MCF 10A (cell line): Measurements from ENCODE around the gene TNFRSF19. TPM values are rescaled to one million over a fixed set of nuclear protein-coding genes. Genes with fewer than 3 reads are reported as not detected.

Experiments
- BruUV-seq: library from RNA; stranded (reverse); fragments of 400-500 nt; replicated peaks from 2 replicates; lab custom pipeline; 2021; lab: Mats Ljungman, UMichigan
- CTCF ChIA-PET: fragments of 300-600 bp; sonication (Branson Sonifier 250); formaldehyde crosslinking; extraction: SDS; loops from one replicate; lab custom pipeline; 2021; ENCODE audit warnings: antibody characterized with exemption, inconsistent platforms; lab: Yijun Ruan, JAX
- POLR2A ChIA-PET: fragments of 300-600, 350-650 bp; sonication (Branson Sonifier 250); formaldehyde crosslinking; extraction: SDS; loops from one replicate; lab custom pipeline; 2020; ENCODE audit warnings: antibody characterized with exemption, inconsistent platforms; lab: Yijun Ruan, JAX
- DNase-seq: peaks from one replicate; pipeline ENCODE4 v3.0.0-alpha.2; 2018; ENCODE audit not compliant: unreplicated experiment
- H3K27ac Mint-ChIP-seq: one replicate; pipeline ENCODE4 v1.8.0; 2022; ENCODE audit warnings: mild to moderate bottlenecking, low read depth, mixed read lengths; ENCODE audit not compliant: unreplicated experiment
- H3K27me3 Mint-ChIP-seq: one replicate; pipeline ENCODE4 v1.8.0; 2022; ENCODE audit warnings: mixed read lengths; ENCODE audit not compliant: insufficient read depth, unreplicated experiment
- H3K36me3 Mint-ChIP-seq: one replicate; pipeline ENCODE4 v1.8.0; 2022; ENCODE audit warnings: mild to moderate bottlenecking, moderate library complexity, mixed read lengths; ENCODE audit not compliant: insufficient read depth, unreplicated experiment
- H3K4me1 Mint-ChIP-seq: one replicate; pipeline ENCODE4 v1.8.0; 2022; ENCODE audit warnings: mixed read lengths; ENCODE audit not compliant: insufficient read depth, unreplicated experiment
- H3K4me3 Mint-ChIP-seq: one replicate; pipeline ENCODE4 v1.8.0; 2022; ENCODE audit warnings: mild to moderate bottlenecking, moderate library complexity, mixed read lengths; ENCODE audit not compliant: unreplicated experiment
- H3K9me3 Mint-ChIP-seq: one replicate; pipeline ENCODE4 v1.8.0; 2022; ENCODE audit warnings: mixed read lengths; ENCODE audit not compliant: unreplicated experiment
- CTCF ChIP-seq: fragments of 200-600 bp; IDR thresholded peaks from one replicate; pipeline ENCODE4 v1.8.0; 2022; ENCODE audit warnings: antibody characterized with exemption, mild to moderate bottlenecking; ENCODE audit not compliant: unreplicated experiment
- intact Hi-C: fragments of 100-400 bp; cut with micrococcal nuclease; formaldehyde crosslinking; loops from 2 replicates; pipeline ENCODE4 v1.14.1; 2022
- total RNA-seq: library from RNA; stranded (reverse); gene quantifications from 2 replicates; pipeline ENCODE4 v1.2.3, GENCODE V29; 2022

TNFRSF19 gene
- total RNA-seq, 1 experiment from 2014 or later = not detected

GRCh38 chr13:23723471-23723870 lies 153.3 kb downstream of the TNFRSF19 start:
- BruUV-seq = no TSS peak
- peaks cover 7% of the 10 kb centered on the region for H3K36me3 Mint-ChIP-seq
- DNase-seq = no peak
- intact Hi-C loops = no loop called here
- H3K9me3 Mint-ChIP-seq = no peaks in the 10 kb centered on the region
- H3K4me3 Mint-ChIP-seq = no peak overlapping the region
- no peaks in the 10 kb centered on the region for H3K4me1 Mint-ChIP-seq
- no peaks in the 10 kb centered on the region for H3K27me3 Mint-ChIP-seq
- ChIA-PET CTCF (interaction anchor here (1.2 kb wide), 1 partner anchor 108 kb away, joined by 3 read pairs; no protein-coding TSS in a partner anchor), POLR2A (interaction anchor here (0.6 kb wide), 1 partner anchor 918 kb away, joined by 3 read pairs; no protein-coding TSS in a partner anchor)
- TF ChIP-seq CTCF = no peak
- no peak overlapping the region for H3K27ac Mint-ChIP-seq

- BruUV-seq = no TSS peak
- intact Hi-C loops = no loop called here
- no peak overlapping the region for H3K4me3 Mint-ChIP-seq
- no peak for DNase-seq
- H3K9me3 Mint-ChIP-seq = no peaks in the 10 kb centered on the region
- TF ChIP-seq CTCF = no peak
- H3K36me3 Mint-ChIP-seq = peaks cover 15% of the 10 kb centered on the region
- CTCF ChIA-PET = interaction anchor here (0.8 kb wide), 1 partner anchor 33 kb away, joined by 3 read pairs; no protein-coding TSS in a partner anchor
- POLR2A ChIA-PET = no interaction called here
- H3K27me3 Mint-ChIP-seq = no peaks in the 10 kb centered on the region
- H3K4me1 Mint-ChIP-seq = no peaks in the 10 kb centered on the region
- no peak overlapping the region for H3K27ac Mint-ChIP-seq
These were observed 154.2 kb downstream of the TNFRSF19 start for GRCh38 chr13:23724196-23724970.

Other genes starting within 250 kb of the TNFRSF19 start
- 17.6 and 21.1 TPM in 2 replicates for gene SACS, start 136.7 kb upstream of the TNFRSF19 start, total RNA-seq